OCI-M2 (cell line): ENCODE data around the gene MRPL57.
"Not testable (repeated sequence)": the region's sequence is repeated elsewhere in the genome, so short reads cannot be mapped to it uniquely, and the experiment has no call there.

Source experiments
- DNase-seq: peaks from one replicate; lab custom pipeline; 2025; ENCODE audit not compliant: unreplicated experiment; lab: John Stamatoyannopoulos, UW

MRPL57 gene

GRCh38 chr13:21194756-21195155 lies 18.3 kb downstream of the MRPL57 start:
- DNase-seq = not testable (repeated sequence)

- not testable (repeated sequence) for DNase-seq
Measured at GRCh38 chr13:21197606-21198225, 21.3 kb downstream of the MRPL57 start.

GRCh38 chr13:21198391-21198790 lies 21.9 kb downstream of the MRPL57 start:
- DNase-seq = not testable (repeated sequence)

GRCh38 chr13:21201456-21202190 lies 25.2 kb downstream of the MRPL57 start:
- not testable (repeated sequence) for DNase-seq

- DNase-seq = no peak
Measured at GRCh38 chr13:21202767-21203531, 26.5 kb downstream of the MRPL57 start.

- no peak for DNase-seq
Measured at GRCh38 chr13:21208652-21209154, 32.2 kb downstream of the MRPL57 start.

- DNase-seq = no peak
Measured at GRCh38 chr13:21212138-21212775, 35.8 kb downstream of the MRPL57 start.

- DNase-seq = not testable (repeated sequence)
Measured at GRCh38 chr13:21215419-21215818, 39.0 kb downstream of the MRPL57 start.

- no peak for DNase-seq
Measured at GRCh38 chr13:21216332-21216731, 39.9 kb downstream of the MRPL57 start.

- no peak for DNase-seq
Measured at GRCh38 chr13:21218351-21219035, 42.0 kb downstream of the MRPL57 start.

- DNase-seq = no peak
Measured at GRCh38 chr13:21219036-21219381, 42.6 kb downstream of the MRPL57 start.

GRCh38 chr13:21219716-21220115 lies 43.3 kb downstream of the MRPL57 start:
- not testable (repeated sequence) for DNase-seq

- DNase-seq = no peak
Measured at GRCh38 chr13:21221268-21221667, 44.8 kb downstream of the MRPL57 start.

- DNase-seq = no peak
Measured at GRCh38 chr13:21225082-21225481, 48.6 kb downstream of the MRPL57 start.

GRCh38 chr13:21225841-21226581 lies 49.6 kb downstream of the MRPL57 start:
- no peak for DNase-seq

GRCh38 chr13:21227917-21228316 lies 51.5 kb downstream of the MRPL57 start:
- DNase-seq = no peak
